GM10266 (cell line): Measurements from ENCODE around the gene TRAF2.

Experiments
- DNase-seq: peaks from one replicate; pipeline ENCODE4 v3.0.0; 2012; ENCODE audit errors: extremely low spot score
- TF ChIP-seq, protein P1 (sequence below): IDR thresholded peaks from 2 replicates; pipeline ENCODE4 v1.5.1; 2012; ENCODE audit warnings: mild to moderate bottlenecking, low read depth; ENCODE audit not compliant: control insufficient read depth, insufficient read depth; ENCODE audit errors: missing control alignments

TRAF2 gene

GRCh38 chr9:136958898-136959850 is 72.9 kb downstream of the TRAF2 start:
- DNase-seq: no peak
- TF ChIP-seq, protein P1, sequence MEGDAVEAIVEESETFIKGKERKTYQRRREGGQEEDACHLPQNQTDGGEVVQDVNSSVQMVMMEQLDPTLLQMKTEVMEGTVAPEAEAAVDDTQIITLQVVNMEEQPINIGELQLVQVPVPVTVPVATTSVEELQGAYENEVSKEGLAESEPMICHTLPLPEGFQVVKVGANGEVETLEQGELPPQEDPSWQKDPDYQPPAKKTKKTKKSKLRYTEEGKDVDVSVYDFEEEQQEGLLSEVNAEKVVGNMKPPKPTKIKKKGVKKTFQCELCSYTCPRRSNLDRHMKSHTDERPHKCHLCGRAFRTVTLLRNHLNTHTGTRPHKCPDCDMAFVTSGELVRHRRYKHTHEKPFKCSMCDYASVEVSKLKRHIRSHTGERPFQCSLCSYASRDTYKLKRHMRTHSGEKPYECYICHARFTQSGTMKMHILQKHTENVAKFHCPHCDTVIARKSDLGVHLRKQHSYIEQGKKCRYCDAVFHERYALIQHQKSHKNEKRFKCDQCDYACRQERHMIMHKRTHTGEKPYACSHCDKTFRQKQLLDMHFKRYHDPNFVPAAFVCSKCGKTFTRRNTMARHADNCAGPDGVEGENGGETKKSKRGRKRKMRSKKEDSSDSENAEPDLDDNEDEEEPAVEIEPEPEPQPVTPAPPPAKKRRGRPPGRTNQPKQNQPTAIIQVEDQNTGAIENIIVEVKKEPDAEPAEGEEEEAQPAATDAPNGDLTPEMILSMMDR: no peak

DNA sequence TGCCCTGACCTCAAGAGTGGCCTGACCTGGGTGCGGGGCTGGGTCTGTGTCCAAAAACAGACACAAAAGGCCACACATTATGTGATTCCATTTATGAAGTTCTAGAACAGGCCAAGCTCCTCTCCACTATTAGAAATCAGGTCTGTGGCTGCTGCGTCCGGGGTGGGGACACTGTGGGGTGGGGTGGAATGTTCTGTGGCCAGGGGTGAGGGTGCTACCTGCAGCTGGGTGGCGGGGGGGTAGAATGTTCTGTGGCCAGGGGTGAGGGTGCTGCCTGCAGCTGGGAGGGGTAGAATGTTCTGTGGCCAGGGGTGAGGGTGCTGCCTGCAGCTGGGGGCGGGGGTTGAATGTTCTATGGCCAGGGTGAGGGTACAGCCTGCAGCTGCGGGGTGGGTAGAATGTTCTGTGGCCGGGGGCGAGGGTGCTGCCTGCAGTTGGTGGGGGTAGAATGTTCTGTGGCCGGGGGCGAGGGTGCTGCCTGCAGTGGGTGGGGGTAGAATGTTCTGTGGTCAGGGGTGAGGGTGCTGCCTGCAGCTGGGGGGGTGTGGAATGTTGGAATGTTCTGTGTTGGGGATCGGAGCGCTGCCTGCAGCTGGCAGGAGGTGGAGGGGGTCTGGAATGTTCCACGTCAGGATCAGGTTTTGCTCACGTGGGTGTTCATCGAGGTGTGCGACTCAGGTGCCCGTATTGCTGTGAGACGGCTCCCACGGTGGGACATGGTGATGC is 74.1 kb downstream of the TRAF2 start:
- DNase-seq: no peak
- TF ChIP-seq, protein P1: no peak

DNA sequence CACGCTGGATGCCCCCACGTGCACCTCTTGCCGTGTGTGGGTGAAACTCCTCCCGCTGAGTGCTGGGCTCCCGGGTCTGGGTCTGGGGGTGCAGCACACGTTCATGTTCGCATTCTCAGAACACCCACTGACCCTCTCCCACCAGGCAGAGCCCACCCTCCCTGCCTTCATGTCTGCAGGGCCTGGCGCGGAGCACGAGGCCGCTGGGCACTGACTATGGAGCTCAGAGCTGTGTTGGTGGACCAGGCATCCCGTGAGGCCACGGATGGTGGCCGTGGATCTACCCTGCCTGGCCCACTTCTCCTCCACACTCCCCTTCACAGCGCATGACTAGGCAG is 74.6 kb downstream of the TRAF2 start:
- no peak for DNase-seq
- TF ChIP-seq, protein P1: no peak

- TF ChIP-seq, protein P1: no peak
- no peak for DNase-seq
Observed at GRCh38 chr9:136961279-136962065, 75.2 kb downstream of the TRAF2 start.

DNA sequence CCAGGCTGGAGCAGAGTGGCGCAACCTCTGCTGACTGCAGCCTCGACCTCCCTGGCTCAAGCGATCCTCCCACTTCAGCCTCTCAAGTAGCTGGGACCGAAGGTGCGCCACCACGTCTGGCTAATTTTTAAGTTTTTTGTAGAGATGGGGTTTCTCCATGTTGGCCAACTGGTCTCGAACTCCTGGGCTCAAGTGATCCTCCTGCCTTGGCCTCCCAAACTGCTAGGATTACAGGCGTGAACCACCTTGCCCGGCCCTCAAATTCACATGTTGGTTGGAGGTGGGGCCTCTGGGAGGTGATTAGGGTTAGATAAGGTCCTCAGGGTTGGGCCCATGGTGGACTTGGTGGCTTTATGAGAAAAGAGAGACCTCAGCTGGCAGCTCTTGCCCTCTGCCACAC is 75.8 kb downstream of the TRAF2 start:
- TF ChIP-seq, protein P1: no peak
- DNase-seq: no peak

DNA sequence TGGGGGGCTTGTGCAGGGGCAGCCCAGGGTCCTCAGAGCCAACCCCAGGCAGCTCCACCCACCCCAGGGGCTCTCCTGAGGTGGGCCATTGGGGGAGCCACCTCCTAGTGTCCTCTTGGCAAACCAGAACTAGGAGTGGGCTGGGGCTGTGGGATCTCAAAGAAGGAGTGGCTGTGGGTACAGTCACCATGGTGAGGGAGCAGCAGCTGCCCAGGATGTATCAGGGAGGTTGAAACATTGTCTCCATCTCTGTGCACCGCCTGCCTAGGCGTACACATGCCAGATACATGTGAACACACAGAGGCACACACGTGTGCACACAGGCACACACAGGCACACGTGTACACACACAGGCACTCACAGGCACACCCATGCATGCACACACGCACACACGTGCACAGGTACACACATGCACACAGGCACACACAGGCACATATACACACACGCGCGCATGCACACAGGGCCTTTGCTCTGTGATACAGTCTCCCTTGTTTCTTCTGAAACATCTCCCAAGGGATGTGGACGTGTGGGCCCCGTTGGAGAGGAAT is 76.5 kb downstream of the TRAF2 start:
- no peak for DNase-seq
- TF ChIP-seq, protein P1: no peak

DNA sequence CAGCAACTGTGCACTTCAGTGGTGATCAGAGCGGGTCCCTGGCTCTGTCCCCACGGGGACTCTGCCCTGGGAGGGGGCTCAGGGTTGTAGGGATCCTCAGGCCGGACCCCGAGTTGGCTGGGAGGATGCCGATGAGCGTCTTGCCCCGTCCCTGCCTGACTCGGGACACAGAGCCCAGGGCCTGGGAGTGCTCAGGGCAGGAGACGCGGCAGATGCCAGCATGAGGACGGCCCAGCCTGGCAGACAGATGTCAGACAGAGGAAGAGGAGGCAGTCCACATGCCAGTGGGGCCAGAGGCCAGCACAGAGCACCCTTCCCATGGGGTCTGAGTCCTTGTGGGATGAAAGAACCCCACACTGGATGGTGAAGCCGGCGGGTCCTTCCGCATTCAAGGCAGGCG is 77.0 kb downstream of the TRAF2 start:
- TF ChIP-seq, protein P1: no peak
- DNase-seq: no peak
